ENCODE measurements around the gene P2RX5.

- TF ChIP-seq CTCF (IDR thresholded peaks at IDR 0.05) (no peak), ZFX (IDR thresholded peaks at IDR 0.05; ENCODE audit: borderline replicate concordance) (no peak)
Measured at GRCh38 chr17:3739422-3740124, 43.6 kb upstream of the P2RX5 start.
